A549 treated with AZD2906 at 1 μM for 4 hours (cell line): ENCODE results near the gene TBC1D5. TPM values are rescaled to one million over a fixed set of nuclear protein-coding genes. Genes with fewer than 3 reads are reported as not detected.

Source experiments
- total RNA-seq: library from RNA; stranded (reverse); fragments of 200-300 nt; extraction: Qiagen RNA extraction; gene quantifications from 5 replicates; pipeline ENCODE4 v1.2.3, GENCODE V29; 2022

The TBC1D5 gene
- 9.5 to 16.0 TPM (median 13.0 TPM) in 5 replicates for total RNA-seq

DNA sequence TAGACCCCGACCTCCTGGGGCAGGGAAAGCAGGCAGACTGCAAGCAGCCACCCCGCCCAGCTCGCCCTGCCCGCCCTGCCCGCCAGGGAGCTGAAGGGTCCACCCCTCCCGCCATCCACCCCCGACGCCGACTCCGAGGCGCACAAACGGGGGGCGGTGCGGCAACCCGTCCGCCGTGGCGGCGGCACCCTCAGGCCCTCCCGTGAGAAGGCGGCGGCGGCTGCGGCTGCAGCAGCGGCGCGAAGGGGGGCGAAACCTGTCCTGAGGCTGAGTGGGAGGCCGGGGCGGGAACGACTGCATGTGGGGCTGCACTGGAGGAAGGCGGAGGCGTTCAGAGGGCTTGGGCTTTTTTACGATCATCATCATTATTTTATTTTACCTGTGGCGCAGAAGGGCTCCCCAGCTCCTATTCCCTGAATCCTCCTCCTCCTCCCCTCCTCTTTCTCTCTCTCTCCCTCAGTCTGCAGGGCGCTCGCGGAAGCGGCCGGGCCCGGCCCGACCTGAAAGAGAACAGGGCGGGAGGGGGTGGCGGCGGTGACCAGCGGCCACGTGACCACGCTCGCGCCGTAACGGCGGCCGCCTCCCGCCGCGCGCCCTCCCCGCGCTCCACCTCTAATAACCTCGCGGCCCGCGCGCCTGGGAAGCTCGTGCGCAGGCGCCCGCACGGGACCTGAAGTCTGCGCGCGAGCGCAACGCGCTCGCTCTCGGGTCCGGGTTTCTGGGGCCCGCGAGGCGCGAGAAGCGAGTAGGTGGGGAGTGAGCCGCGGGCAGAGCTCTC is at the start of gene TBC1D5:
Gene TBC1D5 (minus strand): TSS at position 530 of the 778 bp plus-strand sequence. CDS start 234,061 bp downstream, outside the sequence.

